Measurements from ENCODE around the gene LYPLAL1. TPM values are rescaled to one million over a fixed set of nuclear protein-coding genes. Genes with fewer than 3 reads are reported as not detected.
"Not testable (repeated sequence)": the region's sequence is repeated elsewhere in the genome, so short reads cannot be mapped to it uniquely, and the experiment has no call there.

Gene LYPLAL1
- total RNA-seq, 1 donor from 2014 or later, result 99.4 TPM

GRCh38 chr1:219195833-219196232, 22.2 kb downstream of the LYPLAL1 start:
- intact Hi-C loops (cut with DNase I); DNase-seq (ENCODE audit: low spot score): not testable (repeated sequence)

- intact Hi-C loops (cut with DNase I), result loop anchor here (5.0 to 10.0 kb wide), 2 partner anchors 186 to 363 kb away; no protein-coding TSS in a partner anchor
- no peak for DNase-seq (ENCODE audit: low spot score)
Measured at GRCh38 chr1:219201656-219202055, 28.0 kb downstream of the LYPLAL1 start.

GRCh38 chr1:219202567-219202966, 28.9 kb downstream of the LYPLAL1 start:
- intact Hi-C loops (cut with DNase I), result loop anchor here (5.0 to 10.0 kb wide), 2 partner anchors 185 to 362 kb away; no protein-coding TSS in a partner anchor
- DNase-seq (ENCODE audit: low spot score), result no peak

- intact Hi-C loops (cut with DNase I), result loop anchor here (10.0 kb wide), 1 partner anchor 358 kb away; no protein-coding TSS in a partner anchor
- DNase-seq (ENCODE audit: low spot score), result no peak
Measured at GRCh38 chr1:219206350-219206749, 32.7 kb downstream of the LYPLAL1 start.

- intact Hi-C loops (cut with DNase I), result loop anchor here (10.0 kb wide), 1 partner anchor 355 kb away; no protein-coding TSS in a partner anchor
- DNase-seq (ENCODE audit: low spot score), result no peak
Measured at GRCh38 chr1:219209578-219209977, 35.9 kb downstream of the LYPLAL1 start.

GRCh38 chr1:219210067-219210466, 36.4 kb downstream of the LYPLAL1 start:
- no peak for DNase-seq (ENCODE audit: low spot score)
- intact Hi-C loops (cut with DNase I), result no loop called here

- intact Hi-C loops (cut with DNase I), result no loop called here
Measured at GRCh38 chr1:219215477-219215876, 41.8 kb downstream of the LYPLAL1 start.

GRCh38 chr1:219220945-219221344, 47.3 kb downstream of the LYPLAL1 start:
- intact Hi-C loops (cut with DNase I), result no loop called here
- DNase-seq (ENCODE audit: low spot score), result no peak

More at GRCh38 chr1:219215477-219215876, 41.8 kb downstream of the LYPLAL1 start:
- no peak for DNase-seq (ENCODE audit: low spot score)

GRCh38 chr1:219223496-219223895, 49.8 kb downstream of the LYPLAL1 start:
- intact Hi-C loops (cut with DNase I), result no loop called here
- DNase-seq (ENCODE audit: low spot score), result no peak

- no peak for DNase-seq (ENCODE audit: low spot score)
- intact Hi-C loops (cut with DNase I), result no loop called here
Measured at GRCh38 chr1:219226196-219226595, 52.5 kb downstream of the LYPLAL1 start.

GRCh38 chr1:219227360-219228057, 53.8 kb downstream of the LYPLAL1 start:
- DNase-seq (ENCODE audit: low spot score), result no peak
- intact Hi-C loops (cut with DNase I), result no loop called here

GRCh38 chr1:219228058-219228419, 54.4 kb downstream of the LYPLAL1 start:
- no peak for DNase-seq (ENCODE audit: low spot score)
- intact Hi-C loops (cut with DNase I), result no loop called here

GRCh38 chr1:219232890-219233289, 59.2 kb downstream of the LYPLAL1 start:
- intact Hi-C loops (cut with DNase I), result no loop called here
- no peak for DNase-seq (ENCODE audit: low spot score)

- no peak for DNase-seq (ENCODE audit: low spot score)
- intact Hi-C loops (cut with DNase I), result no loop called here
Measured at GRCh38 chr1:219235903-219236481, 62.3 kb downstream of the LYPLAL1 start.

- intact Hi-C loops (cut with DNase I), result no loop called here
- no peak for DNase-seq (ENCODE audit: low spot score)
Measured at GRCh38 chr1:219236933-219237610, 63.4 kb downstream of the LYPLAL1 start.

- intact Hi-C loops (cut with DNase I), result no loop called here
- DNase-seq (ENCODE audit: low spot score), result no peak
Measured at GRCh38 chr1:219239518-219239917, 65.8 kb downstream of the LYPLAL1 start.

- intact Hi-C loops (cut with DNase I), result no loop called here
- DNase-seq (ENCODE audit: low spot score), result no peak
Measured at GRCh38 chr1:219244864-219245263, 71.2 kb downstream of the LYPLAL1 start.

GRCh38 chr1:219247441-219247840, 73.8 kb downstream of the LYPLAL1 start:
- DNase-seq (ENCODE audit: low spot score), result no peak
- intact Hi-C loops (cut with DNase I), result no loop called here

GRCh38 chr1:219250468-219250867, 76.8 kb downstream of the LYPLAL1 start:
- intact Hi-C loops (cut with DNase I); DNase-seq (ENCODE audit: low spot score): not testable (repeated sequence)

- intact Hi-C loops (cut with DNase I), result no loop called here
- no peak for DNase-seq (ENCODE audit: low spot score)
Measured at GRCh38 chr1:219257751-219258150, 84.1 kb downstream of the LYPLAL1 start.

- intact Hi-C loops (cut with DNase I), result no loop called here
- no peak for DNase-seq (ENCODE audit: low spot score)
Measured at GRCh38 chr1:219261454-219261853, 87.8 kb downstream of the LYPLAL1 start.
